Ishikawa (cell line): ENCODE data around the gene DDTL.

Experiments used
- CEBPB ChIP-seq: IDR thresholded peaks from 2 replicates; pipeline ENCODE4 v1.6.1; 2012
- CREB1 ChIP-seq: IDR thresholded peaks from 2 replicates; pipeline ENCODE4 v1.6.1; 2012; ENCODE audit warnings: low read depth
- EGR1 ChIP-seq: IDR thresholded peaks from 2 replicates; pipeline ENCODE4 v1.6.1; 2012
- EP300 ChIP-seq: IDR thresholded peaks from 2 replicates; pipeline ENCODE4 v1.6.1; 2012; ENCODE audit warnings: borderline replicate concordance
- FOXM1 ChIP-seq: IDR thresholded peaks from 2 replicates; pipeline ENCODE4 v1.6.1; 2012; ENCODE audit warnings: low read depth, borderline replicate concordance
- NFIC ChIP-seq: IDR thresholded peaks from 2 replicates; pipeline ENCODE4 v1.6.1; 2012
- RAD21 ChIP-seq: IDR thresholded peaks from 2 replicates; pipeline ENCODE4 v1.6.1; 2012; ENCODE audit warnings: low read depth
- TAF1 ChIP-seq: IDR thresholded peaks from 2 replicates; pipeline ENCODE4 v1.6.1; 2012; ENCODE audit warnings: low read depth, mild to moderate bottlenecking
- TCF12 ChIP-seq: IDR thresholded peaks from 2 replicates; pipeline ENCODE4 v1.6.1; 2012; ENCODE audit warnings: low read depth
- TEAD4 ChIP-seq: IDR thresholded peaks from 2 replicates; pipeline ENCODE4 v1.6.1; 2012
- USF1 ChIP-seq: IDR thresholded peaks from 2 replicates; pipeline ENCODE4 v1.6.1; 2012
- YY1 ChIP-seq: IDR thresholded peaks from 2 replicates; pipeline ENCODE4 v1.6.1; 2012; ENCODE audit warnings: low read depth
- ZBTB7A ChIP-seq: IDR thresholded peaks from 2 replicates; pipeline ENCODE4 v1.6.1; 2012; ENCODE audit warnings: low read depth
- TF ChIP-seq, protein P1 (sequence below): IDR thresholded peaks from 2 replicates; pipeline ENCODE4 v1.6.1; 2012; ENCODE audit warnings: low read depth, mild to moderate bottlenecking
- TF ChIP-seq, protein P2 (sequence below): IDR thresholded peaks from 2 replicates; pipeline ENCODE4 v1.6.1; 2012

Gene DDTL

DNA sequence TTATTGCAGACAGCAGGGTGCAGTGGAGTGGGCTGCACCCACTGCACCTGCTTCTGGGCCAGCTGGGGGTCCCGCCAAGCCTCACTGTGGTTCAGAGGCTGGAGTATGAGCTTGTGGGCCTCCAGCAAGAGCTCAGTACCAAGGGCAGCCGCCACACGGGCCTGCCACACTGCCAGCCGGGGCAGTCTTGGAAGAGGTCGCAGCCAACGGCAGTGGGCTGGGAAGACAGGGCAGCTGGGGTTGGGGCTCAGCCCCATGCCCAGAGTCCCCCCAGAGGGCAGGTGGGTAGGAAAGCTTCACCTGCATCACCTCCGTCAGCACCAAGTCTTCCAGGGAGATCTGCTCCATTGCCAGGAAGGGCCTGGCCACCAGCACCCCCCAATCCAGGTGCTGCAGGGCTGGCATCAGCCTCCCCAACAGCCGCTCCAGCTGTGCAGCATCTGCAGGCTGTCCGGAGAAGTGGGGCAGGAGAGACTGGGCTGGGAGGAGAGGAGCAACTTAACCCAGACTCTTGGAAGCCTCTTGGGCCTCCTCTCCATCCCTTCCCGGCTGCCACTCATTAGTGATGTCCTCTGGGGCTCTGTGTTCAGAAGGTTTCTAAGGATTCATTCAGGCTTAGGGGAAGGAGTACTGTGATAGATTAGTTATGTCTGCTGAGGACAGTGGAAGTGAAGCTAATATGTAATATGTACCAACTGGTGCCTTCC is 39.7 kb downstream of the DDTL start:
- TF ChIP-seq USF1 (no peak), RAD21 (no peak), YY1 (no peak), TEAD4 (no peak), EGR1 (no peak), CREB1 (no peak), TAF1 (no peak), FOXM1 (no peak), ZBTB7A (no peak), TCF12 (no peak), EP300 (no peak), NFIC (no peak), CEBPB (no peak)
- TF ChIP-seq, protein P1, sequence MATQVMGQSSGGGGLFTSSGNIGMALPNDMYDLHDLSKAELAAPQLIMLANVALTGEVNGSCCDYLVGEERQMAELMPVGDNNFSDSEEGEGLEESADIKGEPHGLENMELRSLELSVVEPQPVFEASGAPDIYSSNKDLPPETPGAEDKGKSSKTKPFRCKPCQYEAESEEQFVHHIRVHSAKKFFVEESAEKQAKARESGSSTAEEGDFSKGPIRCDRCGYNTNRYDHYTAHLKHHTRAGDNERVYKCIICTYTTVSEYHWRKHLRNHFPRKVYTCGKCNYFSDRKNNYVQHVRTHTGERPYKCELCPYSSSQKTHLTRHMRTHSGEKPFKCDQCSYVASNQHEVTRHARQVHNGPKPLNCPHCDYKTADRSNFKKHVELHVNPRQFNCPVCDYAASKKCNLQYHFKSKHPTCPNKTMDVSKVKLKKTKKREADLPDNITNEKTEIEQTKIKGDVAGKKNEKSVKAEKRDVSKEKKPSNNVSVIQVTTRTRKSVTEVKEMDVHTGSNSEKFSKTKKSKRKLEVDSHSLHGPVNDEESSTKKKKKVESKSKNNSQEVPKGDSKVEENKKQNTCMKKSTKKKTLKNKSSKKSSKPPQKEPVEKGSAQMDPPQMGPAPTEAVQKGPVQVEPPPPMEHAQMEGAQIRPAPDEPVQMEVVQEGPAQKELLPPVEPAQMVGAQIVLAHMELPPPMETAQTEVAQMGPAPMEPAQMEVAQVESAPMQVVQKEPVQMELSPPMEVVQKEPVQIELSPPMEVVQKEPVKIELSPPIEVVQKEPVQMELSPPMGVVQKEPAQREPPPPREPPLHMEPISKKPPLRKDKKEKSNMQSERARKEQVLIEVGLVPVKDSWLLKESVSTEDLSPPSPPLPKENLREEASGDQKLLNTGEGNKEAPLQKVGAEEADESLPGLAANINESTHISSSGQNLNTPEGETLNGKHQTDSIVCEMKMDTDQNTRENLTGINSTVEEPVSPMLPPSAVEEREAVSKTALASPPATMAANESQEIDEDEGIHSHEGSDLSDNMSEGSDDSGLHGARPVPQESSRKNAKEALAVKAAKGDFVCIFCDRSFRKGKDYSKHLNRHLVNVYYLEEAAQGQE: no peak
- TF ChIP-seq, protein P2, sequence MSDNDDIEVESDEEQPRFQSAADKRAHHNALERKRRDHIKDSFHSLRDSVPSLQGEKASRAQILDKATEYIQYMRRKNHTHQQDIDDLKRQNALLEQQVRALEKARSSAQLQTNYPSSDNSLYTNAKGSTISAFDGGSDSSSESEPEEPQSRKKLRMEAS: no peak

DNA sequence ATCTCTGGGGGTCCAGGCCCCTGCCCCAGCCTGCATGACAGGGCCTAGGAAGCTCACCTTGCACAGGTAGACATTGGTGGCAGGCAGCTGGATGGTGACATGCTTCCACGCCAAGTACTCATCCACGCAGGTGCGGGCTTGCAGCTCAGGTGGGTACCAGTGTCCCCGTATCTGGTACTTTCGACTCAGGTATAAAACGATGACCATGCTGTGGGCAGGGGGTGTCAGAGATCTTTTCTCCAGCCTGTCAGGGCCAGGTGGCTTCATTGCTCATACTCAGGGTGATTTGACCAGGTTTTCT is 40.2 kb downstream of the DDTL start:
- TF ChIP-seq TCF12 (no peak), ZBTB7A (no peak), EP300 (no peak), YY1 (no peak), CREB1 (no peak), EGR1 (no peak), FOXM1 (no peak), TEAD4 (no peak), CEBPB (no peak), TAF1 (no peak), NFIC (no peak), RAD21 (no peak), USF1 (no peak)
- TF ChIP-seq, protein P2: no peak
- TF ChIP-seq, protein P1: no peak

DNA sequence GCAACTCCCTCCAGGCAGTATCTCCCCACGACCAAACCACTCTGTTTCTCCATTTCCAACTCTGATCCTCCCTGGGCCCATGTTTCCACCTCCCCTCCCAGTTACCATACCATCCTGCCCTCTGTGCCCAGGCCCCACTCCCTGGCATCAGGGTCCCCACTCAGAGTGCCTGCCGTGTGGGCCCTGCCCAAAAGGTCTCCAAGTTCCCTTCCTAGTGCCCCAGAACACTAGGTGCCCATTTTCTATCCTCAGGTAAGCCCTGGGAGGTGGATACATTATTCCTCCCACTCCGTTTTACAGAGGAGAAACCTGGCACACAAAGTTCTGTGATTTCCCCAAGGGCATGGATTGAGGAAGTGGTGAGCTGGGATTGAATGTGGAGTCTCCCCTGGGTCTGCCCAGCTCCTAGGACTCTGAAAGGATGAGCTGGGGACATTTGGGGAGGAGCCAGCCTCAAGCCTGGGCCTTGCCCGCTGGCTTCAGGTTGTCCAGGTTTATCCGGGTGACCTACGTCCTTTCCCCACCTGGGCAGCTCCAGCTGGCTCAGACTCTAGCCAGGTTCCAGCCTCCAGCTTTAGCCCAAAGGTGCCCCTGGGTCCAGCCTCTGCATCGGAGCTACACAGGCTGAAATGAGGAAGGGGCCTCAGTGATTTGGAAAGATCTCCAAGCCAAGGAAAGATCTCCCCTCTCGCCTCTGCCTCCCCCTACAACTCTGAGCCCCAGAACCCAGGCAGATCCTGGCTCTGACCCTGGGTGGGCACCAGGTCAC is 40.7 kb downstream of the DDTL start:
- TF ChIP-seq TAF1 (no peak), TEAD4 (no peak), USF1 (no peak), EP300 (no peak), CREB1 (no peak), FOXM1 (no peak)
- TF ChIP-seq, protein P2: no peak
- TF ChIP-seq, protein P1: no peak

- TF ChIP-seq TEAD4 (no peak), CEBPB (no peak), ZBTB7A (no peak), TCF12 (no peak), FOXM1 (no peak), EP300 (no peak)
- TF ChIP-seq, protein P2: no peak
Measured at GRCh38 chr22:24008022-24008283, 41.3 kb downstream of the DDTL start.
